GM20000 (cell line): ENCODE results near the gene GIPC2.
"Not testable (repeated sequence)": the region's sequence is repeated elsewhere in the genome, so short reads cannot be mapped to it uniquely, and the experiment has no call there.

ENCODE experiments used
- DNase-seq: peaks from one replicate; pipeline ENCODE4 v3.0.0; 2012; ENCODE audit warnings: low spot score
- TF ChIP-seq, protein P1 (sequence below): IDR thresholded peaks from 2 replicates; pipeline ENCODE4 v1.5.1; 2012; ENCODE audit warnings: mild to moderate bottlenecking, control low read depth; ENCODE audit errors: extremely low read depth, missing control alignments

The GIPC2 gene

DNA sequence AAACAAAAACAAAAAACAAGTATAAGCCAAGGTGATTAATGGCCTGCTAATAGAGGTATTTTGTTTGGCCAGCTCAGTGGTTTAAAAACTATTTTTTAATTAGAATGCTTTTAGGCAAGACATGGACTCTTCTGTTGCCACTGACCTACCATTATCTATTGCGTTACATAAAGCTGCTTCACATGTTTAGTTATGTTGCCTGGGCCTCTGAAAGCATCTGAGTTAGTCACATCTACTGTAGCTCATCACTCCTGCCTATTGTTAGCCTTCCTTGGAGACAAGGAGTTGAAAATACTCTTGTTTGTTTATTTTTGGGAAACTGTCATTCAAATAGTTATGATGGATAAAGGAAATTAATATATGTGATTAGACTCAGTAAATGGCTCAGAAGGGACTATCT is 26.7 kb upstream of the GIPC2 start:
- no peak for DNase-seq
- TF ChIP-seq, protein P1, sequence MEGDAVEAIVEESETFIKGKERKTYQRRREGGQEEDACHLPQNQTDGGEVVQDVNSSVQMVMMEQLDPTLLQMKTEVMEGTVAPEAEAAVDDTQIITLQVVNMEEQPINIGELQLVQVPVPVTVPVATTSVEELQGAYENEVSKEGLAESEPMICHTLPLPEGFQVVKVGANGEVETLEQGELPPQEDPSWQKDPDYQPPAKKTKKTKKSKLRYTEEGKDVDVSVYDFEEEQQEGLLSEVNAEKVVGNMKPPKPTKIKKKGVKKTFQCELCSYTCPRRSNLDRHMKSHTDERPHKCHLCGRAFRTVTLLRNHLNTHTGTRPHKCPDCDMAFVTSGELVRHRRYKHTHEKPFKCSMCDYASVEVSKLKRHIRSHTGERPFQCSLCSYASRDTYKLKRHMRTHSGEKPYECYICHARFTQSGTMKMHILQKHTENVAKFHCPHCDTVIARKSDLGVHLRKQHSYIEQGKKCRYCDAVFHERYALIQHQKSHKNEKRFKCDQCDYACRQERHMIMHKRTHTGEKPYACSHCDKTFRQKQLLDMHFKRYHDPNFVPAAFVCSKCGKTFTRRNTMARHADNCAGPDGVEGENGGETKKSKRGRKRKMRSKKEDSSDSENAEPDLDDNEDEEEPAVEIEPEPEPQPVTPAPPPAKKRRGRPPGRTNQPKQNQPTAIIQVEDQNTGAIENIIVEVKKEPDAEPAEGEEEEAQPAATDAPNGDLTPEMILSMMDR: no peak

DNA sequence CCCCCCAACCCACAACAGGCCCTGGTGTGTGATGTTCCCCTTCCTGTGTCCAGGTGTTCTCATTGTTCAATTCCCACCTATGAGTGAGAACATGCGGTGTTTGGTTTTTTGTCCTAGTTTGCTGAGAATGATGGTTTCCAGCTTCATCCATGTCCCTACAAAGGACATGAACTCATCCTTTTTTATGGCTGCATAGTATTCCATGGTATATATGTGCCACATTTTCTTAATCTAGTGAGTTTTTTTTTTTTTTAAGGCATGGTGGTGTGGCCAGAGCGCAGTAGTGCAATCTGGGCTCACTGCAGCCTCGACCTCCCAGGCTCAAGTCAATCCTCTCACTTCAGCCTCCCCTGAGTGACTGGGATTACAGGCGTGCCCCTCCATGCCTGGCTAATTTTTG is 24.6 kb upstream of the GIPC2 start:
- not testable (repeated sequence) for DNase-seq

DNA sequence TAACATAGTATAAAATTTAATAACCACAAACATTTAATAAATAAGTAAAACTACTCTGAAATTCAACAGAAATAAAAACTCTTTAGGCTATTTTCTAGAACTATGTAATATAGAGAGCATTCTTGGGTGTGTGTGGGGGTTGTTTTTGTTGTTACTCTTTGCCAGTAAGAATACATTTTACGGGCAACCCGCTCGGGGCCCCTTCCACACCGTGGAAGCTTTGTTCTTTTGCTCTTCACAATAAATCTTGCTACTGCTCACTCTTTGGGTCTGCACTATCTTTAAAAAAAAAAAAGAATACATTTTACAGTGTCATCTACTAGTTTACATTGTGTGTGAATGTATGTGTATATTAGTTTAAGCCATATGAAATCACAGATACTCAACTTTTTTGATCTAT is 16.0 kb upstream of the GIPC2 start:
- TF ChIP-seq, protein P1: no peak
- DNase-seq: no peak

DNA sequence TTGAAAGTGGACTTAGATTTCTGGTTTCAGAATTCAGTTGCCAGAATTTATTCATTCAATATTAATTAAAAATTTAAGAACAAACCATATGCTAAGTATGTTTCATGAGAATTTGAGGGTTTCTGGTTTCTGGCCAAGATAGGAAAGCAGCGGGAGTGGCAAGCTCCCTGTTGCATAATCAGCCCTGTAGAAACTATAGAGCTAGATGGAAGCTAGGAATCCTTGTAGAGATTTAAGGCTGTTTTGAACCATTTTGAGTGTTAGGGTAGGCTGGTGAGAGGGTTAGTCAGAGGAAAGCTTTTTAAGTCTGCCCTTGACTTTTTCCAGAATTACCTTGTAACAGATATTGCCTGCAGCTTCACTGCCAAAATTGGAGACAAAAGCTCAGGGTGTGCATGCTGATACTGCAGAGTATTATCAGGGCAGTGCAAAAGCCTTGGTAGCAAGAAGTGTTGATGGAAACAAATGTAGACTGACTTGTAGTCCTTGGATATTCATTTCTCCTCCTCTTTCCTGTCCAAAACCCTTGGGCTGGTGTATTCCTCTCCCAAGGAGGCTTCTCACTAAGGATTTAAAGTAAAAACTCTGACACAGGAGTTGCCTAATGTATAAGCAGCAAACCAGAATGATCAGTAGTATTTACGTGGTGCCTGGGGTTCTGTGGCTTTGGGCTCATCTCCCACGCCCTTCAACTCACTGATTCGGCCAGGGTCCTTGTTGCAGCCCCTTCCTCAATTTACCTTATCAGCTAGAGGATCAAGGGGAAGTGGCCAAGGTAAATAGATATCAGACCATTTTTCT is 12.6 kb upstream of the GIPC2 start:
- no peak for DNase-seq

DNA sequence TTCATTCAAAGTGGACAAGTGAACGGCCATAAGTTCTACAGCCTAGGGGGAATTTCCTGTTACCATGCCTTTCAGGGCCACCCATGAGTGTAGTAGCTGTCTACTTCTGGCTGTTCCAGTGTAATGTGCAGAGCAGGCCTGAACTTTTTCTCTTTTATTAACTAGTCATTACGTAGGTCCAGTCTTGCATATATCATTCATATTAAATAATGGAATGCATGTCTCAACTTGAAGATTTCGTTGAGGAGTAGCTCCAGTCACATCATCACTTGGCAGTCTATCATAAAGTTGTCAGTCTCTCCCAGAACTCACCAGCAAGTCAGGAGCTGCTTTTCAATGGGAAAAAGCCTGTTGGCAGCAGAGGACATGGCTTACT is 12.0 kb upstream of the GIPC2 start:
- no peak for DNase-seq
- TF ChIP-seq, protein P1: no peak

More for the DNA sequence above, 12.6 kb upstream of the GIPC2 start:
- TF ChIP-seq, protein P1: no peak

DNA sequence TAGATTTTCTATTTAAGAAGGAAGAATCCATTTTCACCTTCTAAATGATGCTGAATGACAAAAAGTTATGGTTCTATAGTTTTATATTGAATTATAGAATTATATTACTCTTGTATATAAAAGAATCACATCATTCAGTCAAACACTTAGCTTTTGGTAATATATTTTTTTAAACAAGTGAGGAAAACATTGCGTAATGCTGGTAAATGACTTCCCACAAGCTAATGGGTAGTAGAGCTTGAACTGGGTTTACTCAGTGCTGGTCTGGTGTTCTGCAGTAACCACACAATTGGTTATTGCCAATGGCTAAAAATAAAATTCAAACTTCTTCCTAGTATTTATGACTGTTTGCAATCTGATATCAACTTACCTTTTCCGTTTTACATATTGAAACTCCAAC is 10.6 kb upstream of the GIPC2 start:
- DNase-seq: no peak
- TF ChIP-seq, protein P1: no peak

DNA sequence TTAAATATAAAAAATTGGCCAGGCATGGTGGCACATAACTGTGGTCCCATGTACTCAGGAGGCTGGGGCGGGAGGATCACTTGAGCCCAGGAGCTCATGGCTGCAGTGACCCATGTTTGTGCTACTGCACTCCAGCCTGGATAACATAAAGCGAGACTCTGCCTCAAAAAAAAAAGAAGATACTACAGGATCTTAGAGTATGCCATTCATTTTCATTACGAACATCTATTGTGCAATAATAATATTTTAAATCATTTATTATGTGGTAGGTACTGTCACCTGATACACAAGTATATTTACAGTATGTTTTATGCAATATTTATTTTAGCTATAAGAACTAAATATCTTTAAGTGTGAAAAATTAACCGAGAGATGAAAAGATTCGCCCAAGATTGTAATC is 9.3 kb upstream of the GIPC2 start:
- DNase-seq: no peak
- TF ChIP-seq, protein P1: no peak

DNA sequence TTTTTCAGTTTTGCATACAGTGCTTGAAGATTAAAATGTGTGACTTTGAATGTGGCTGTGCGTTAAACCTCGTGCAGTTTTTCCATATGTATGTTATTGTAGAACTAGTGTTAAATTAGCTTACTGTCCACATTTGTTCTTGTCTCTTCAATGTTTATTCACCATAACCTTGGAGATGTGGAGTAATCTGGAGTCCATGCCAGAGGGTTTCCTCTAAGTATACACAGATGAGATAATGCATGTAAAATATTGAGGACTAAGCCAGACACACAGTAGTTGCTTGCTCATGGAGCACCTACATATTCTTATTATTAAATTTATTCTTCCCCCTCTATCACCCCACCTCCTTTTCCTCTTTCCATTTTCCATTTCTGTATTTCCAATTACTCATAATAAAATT is 7.7 kb upstream of the GIPC2 start:
- TF ChIP-seq, protein P1: no peak
- DNase-seq: no peak
